H1 (cell line): ENCODE measurements around the gene SLC26A1. TPM values are rescaled to one million over a fixed set of nuclear protein-coding genes. Genes with fewer than 3 reads are reported as not detected.

Experiments used
- CTCF ChIA-PET: fragments of 300-600 bp; sonication (Branson Sonifier 250); formaldehyde crosslinking; loops from one replicate; lab custom pipeline; 2021; ENCODE audit not compliant: partially characterized antibody; lab: Charles Lee
- POLR2A ChIA-PET: fragments of 300-600 bp; sonication (Branson Sonifier 250); formaldehyde crosslinking; loops from one replicate; lab custom pipeline; 2021; ENCODE audit warnings: inconsistent platforms; ENCODE audit not compliant: partially characterized antibody; lab: Charles Lee
- DNase-seq, 2 experiments: peaks; one replicate each; pipeline versions ENCODE4 v3.0.0 to v3.0.0-alpha.2; 2010 to 2022; ENCODE audit warnings: low spot score in 2 of 2, low read depth in 1 of 2, mixed read lengths in 1 of 2
- FAIRE-seq: peaks from 2 replicates; lab custom pipeline; 2011; peaks lifted over from hg19 to GRCh38; lab: Jason Lieb, UNC
- H2AFZ ChIP-seq: 2 replicates; pipeline ENCODE4 v1.8.1; 2012; ENCODE audit warnings: low read length, inconsistent platforms
- H2AK5ac ChIP-seq: 2 replicates; pipeline ENCODE4 v1.6.1; 2013; ENCODE audit warnings: low read depth, low read length
- H2BK120ac ChIP-seq: replicated peaks from 2 replicates; pipeline ENCODE3; 2013; ENCODE audit warnings: low read depth, low read length, inconsistent platforms
- H2BK12ac ChIP-seq: 2 replicates; pipeline ENCODE4 v1.6.1; 2013; ENCODE audit warnings: low read depth, low read length
- H2BK15ac ChIP-seq: 2 replicates; pipeline ENCODE4 v1.6.1; 2013; ENCODE audit warnings: low read length
- H2BK20ac ChIP-seq: 2 replicates; pipeline ENCODE4 v1.6.1; 2013; ENCODE audit warnings: low read length
- H2BK5ac ChIP-seq: 2 replicates; pipeline ENCODE4 v1.6.1; 2013; ENCODE audit warnings: low read depth, low read length
- H3K14ac ChIP-seq: 2 replicates; pipeline ENCODE4 v1.6.1; 2013; ENCODE audit warnings: inconsistent platforms; ENCODE audit not compliant: insufficient read length
- H3K18ac ChIP-seq: 2 replicates; pipeline ENCODE4 v1.6.1; 2013; ENCODE audit warnings: low read length; ENCODE audit errors: extremely low read depth
- H3K23ac ChIP-seq: 2 replicates; pipeline ENCODE4 v1.6.1; 2013; ENCODE audit warnings: inconsistent platforms; ENCODE audit not compliant: insufficient read length
- H3K23me2 ChIP-seq: 2 replicates; pipeline ENCODE4 v1.6.1; 2013; ENCODE audit warnings: low read depth, low read length
- H3K27ac ChIP-seq: 2 replicates; pipeline ENCODE4 v1.6.1; 2011; ENCODE audit warnings: low read depth, low read length, inconsistent platforms
- H3K27me3 ChIP-seq, 4 experiments: replicated peaks in 1 of 4; 1 replicate in 1 of 4; 2 replicates in 3 of 4; pipeline versions ENCODE4 v1.6.1 to v1.8.1; 2011 to 2013; ENCODE audit warnings: low read length in 3 of 4, mild to moderate bottlenecking in 3 of 4, inconsistent platforms in 2 of 4, mixed read lengths in 2 of 4, moderate library complexity in 1 of 4; ENCODE audit not compliant: control insufficient read depth in 3 of 4, insufficient read depth in 3 of 4; ENCODE audit errors: extremely low read depth in 1 of 4
- H3K36me3 ChIP-seq, 4 experiments: 2 replicates each; pipeline versions ENCODE4 v1.6.1 to v1.8.1; 2011 to 2013; ENCODE audit warnings: mild to moderate bottlenecking in 4 of 4, low read length in 3 of 4, moderate library complexity in 2 of 4, control low read depth in 1 of 4, inconsistent platforms in 1 of 4; ENCODE audit not compliant: insufficient read depth in 4 of 4, control insufficient read depth in 2 of 4
- H3K4ac ChIP-seq: replicated peaks from 2 replicates; pipeline ENCODE3; 2013; ENCODE audit warnings: low read length, low read depth, mixed read lengths, inconsistent platforms; ENCODE audit not compliant: insufficient read length
- H3K4me1 ChIP-seq, 4 experiments: replicated peaks in 1 of 4; 1 replicate in 1 of 4; 2 replicates in 3 of 4; pipeline versions ENCODE4 v1.6.1 to v1.8.1; 2011 to 2013; ENCODE audit warnings: low read length in 3 of 4, inconsistent platforms in 2 of 4, mixed read lengths in 1 of 4; ENCODE audit not compliant: insufficient read depth in 4 of 4, control insufficient read depth in 3 of 4
- H3K4me2 ChIP-seq, 2 experiments: 2 replicates each; pipeline versions ENCODE4 v1.6.1 to v1.8.1; 2011 to 2013; ENCODE audit warnings: low read depth in 2 of 2, low read length in 2 of 2, control low read depth in 1 of 2, inconsistent platforms in 1 of 2, mild to moderate bottlenecking in 1 of 2; ENCODE audit not compliant: insufficient read depth in 1 of 2
- H3K4me3 ChIP-seq, 4 experiments: fragments of 200-600, 300-600 bp in 1 of 4; sonication (generic), shearing (Covaris generic), sonication (Bioruptor Twin) in 1 of 4; 2 replicates each; pipeline versions ENCODE4 v1.5.1 to v1.8.1; 2011 to 2016; ENCODE audit warnings: low read length in 4 of 4, low read depth in 3 of 4, control low read depth in 2 of 4, inconsistent platforms in 2 of 4, mild to moderate bottlenecking in 2 of 4, mixed read lengths in 1 of 4, moderate library complexity in 1 of 4; ENCODE audit not compliant: insufficient read depth in 2 of 4; ENCODE audit errors: extremely low read depth in 1 of 4
- H3K56ac ChIP-seq: replicated peaks from 2 replicates; pipeline ENCODE3; 2013; ENCODE audit warnings: low read depth, mild to moderate bottlenecking, mixed read lengths, low read length, inconsistent platforms; ENCODE audit not compliant: insufficient read length
- H3K79me1 ChIP-seq: 2 replicates; pipeline ENCODE4 v1.6.1; 2013; ENCODE audit warnings: low read depth, low read length, control low read depth
- H3K79me2 ChIP-seq, 2 experiments: 2 replicates each; pipeline versions ENCODE4 v1.6.1 to v1.8.1; 2012 to 2013; ENCODE audit warnings: low read length in 2 of 2, mild to moderate bottlenecking in 2 of 2, inconsistent platforms in 1 of 2; ENCODE audit not compliant: insufficient read depth in 2 of 2, control insufficient read depth in 1 of 2
- H3K9ac ChIP-seq, 4 experiments: replicated peaks in 1 of 4; 1 replicate in 1 of 4; 2 replicates in 3 of 4; pipeline versions ENCODE4 v1.6.1 to v1.8.1; 2011 to 2013; ENCODE audit warnings: low read depth in 3 of 4, low read length in 3 of 4, control low read depth in 2 of 4, mild to moderate bottlenecking in 2 of 4, moderate library complexity in 2 of 4, inconsistent platforms in 1 of 4; ENCODE audit errors: extremely low read depth in 1 of 4
- H3K9me3 ChIP-seq, 2 experiments: 2 replicates each; pipeline versions ENCODE4 v1.6.1 to v1.8.1; 2012 to 2013; ENCODE audit warnings: mild to moderate bottlenecking in 2 of 2, moderate library complexity in 2 of 2, control low read depth in 1 of 2, inconsistent platforms in 1 of 2, low read depth in 1 of 2, low read length in 1 of 2, mixed read lengths in 1 of 2; ENCODE audit not compliant: insufficient read depth in 2 of 2
- H4K20me1 ChIP-seq, 2 experiments: replicated peaks in 1 of 2; 2 replicates each; pipeline versions ENCODE3 to v1.8.1; 2011 to 2013; ENCODE audit warnings: inconsistent platforms in 2 of 2, low read length in 2 of 2, mild to moderate bottlenecking in 1 of 2; ENCODE audit not compliant: insufficient read depth in 2 of 2, control insufficient read depth in 1 of 2
- H4K5ac ChIP-seq: 2 replicates; pipeline ENCODE4 v1.6.1; 2013; ENCODE audit warnings: low read length, low read depth, mixed read lengths, inconsistent platforms; ENCODE audit not compliant: insufficient read length
- H4K8ac ChIP-seq: 2 replicates; pipeline ENCODE4 v1.8.0; 2013; ENCODE audit warnings: mild to moderate bottlenecking, moderate library complexity, low read length, inconsistent platforms; ENCODE audit not compliant: insufficient read depth; ENCODE audit errors: extremely low read depth
- H4K91ac ChIP-seq: replicated peaks from 2 replicates; pipeline ENCODE3; 2013; ENCODE audit warnings: low read length, mixed read lengths, inconsistent platforms; ENCODE audit not compliant: insufficient read length
- EP300 ChIP-seq, 2 experiments: IDR thresholded peaks; 1 replicate in 1 of 2; 2 replicates in 1 of 2; pipeline ENCODE4 v1.6.1; 2011 to 2012; ENCODE audit warnings: low read depth in 2 of 2, low read length in 2 of 2, mild to moderate bottlenecking in 2 of 2, borderline replicate concordance in 1 of 2, inconsistent platforms in 1 of 2, moderate library complexity in 1 of 2
- HDAC6 ChIP-seq: IDR thresholded peaks from one replicate; pipeline ENCODE4 v1.7.1; 2012; ENCODE audit warnings: low read depth, mild to moderate bottlenecking, inconsistent platforms, low read length, moderate library complexity
- KDM4A ChIP-seq: IDR thresholded peaks from one replicate; pipeline ENCODE4 v1.7.1; 2012; ENCODE audit warnings: low read depth, mild to moderate bottlenecking, moderate library complexity, low read length, inconsistent platforms; ENCODE audit not compliant: severe bottlenecking
- KDM5A ChIP-seq: fragments of 200-600 bp; IDR thresholded peaks from 2 replicates; pipeline ENCODE4 v1.7.1; 2012; ENCODE audit warnings: mild to moderate bottlenecking, low read length, inconsistent platforms, mixed read lengths
- MAFK ChIP-seq: IDR thresholded peaks from 2 replicates; pipeline ENCODE4 v1.6.1; 2012; ENCODE audit warnings: low read depth, mild to moderate bottlenecking, improper control_type of control experiment, low read length
- RAD21 ChIP-seq, 2 experiments: IDR thresholded peaks in 1 of 2; conservative IDR thresholded peaks in 1 of 2; 2 replicates each; pipeline ENCODE4 v1.6.1; 2011; ENCODE audit warnings: low read depth in 2 of 2, low read length in 2 of 2, improper control_type of control experiment in 1 of 2, inconsistent platforms in 1 of 2, mild to moderate bottlenecking in 1 of 2, moderate library complexity in 1 of 2
- RBBP5 ChIP-seq: IDR thresholded peaks from 2 replicates; pipeline ENCODE4 v1.7.1; 2012; ENCODE audit warnings: low read depth, mild to moderate bottlenecking, inconsistent platforms, low read length, moderate library complexity, borderline replicate concordance
- RFX5 ChIP-seq: IDR thresholded peaks from 2 replicates; pipeline ENCODE4 v1.6.1; 2011; ENCODE audit warnings: low read depth, low read length, improper control_type of control experiment, borderline replicate concordance
- SIN3A ChIP-seq, 2 experiments: IDR thresholded peaks in 1 of 2; conservative IDR thresholded peaks in 1 of 2; 2 replicates each; pipeline ENCODE4 v1.6.1; 2011 to 2012; ENCODE audit warnings: low read length in 2 of 2, improper control_type of control experiment in 1 of 2, low read depth in 1 of 2, mild to moderate bottlenecking in 1 of 2
- SRF ChIP-seq: IDR thresholded peaks from 2 replicates; pipeline ENCODE4 v1.6.1; 2011; ENCODE audit warnings: mild to moderate bottlenecking, low read depth, low read length, moderate library complexity
- TAF7 ChIP-seq: optimal IDR thresholded peaks from 2 replicates; pipeline ENCODE3; 2011; ENCODE audit warnings: low read depth, mild to moderate bottlenecking, inconsistent platforms, low read length, moderate library complexity, borderline replicate concordance
- WGBS, 2 experiments: shearing (Covaris generic) in 1 of 2; methylation state at CpG; one replicate each; pipeline versions ENCODE4 v1.1.6 to v1.1.7; 2013 to 2015; ENCODE audit warnings: low lambda C conversion rate in 2 of 2, mixed read lengths in 2 of 2, inconsistent platforms in 1 of 2, low coverage in 1 of 2, missing lambda C conversion rate in 1 of 2; ENCODE audit not compliant: insufficient replicate concordance in 2 of 2, insufficient coverage in 1 of 2, insufficient read length in 1 of 2; ENCODE audit errors: extremely low coverage in 1 of 2, missing lambda C conversion rate in 1 of 2; 5-methylcytosine and 5-hydroxymethylcytosine counted together
- polyA plus RNA-seq, 7 experiments: library from polyadenylated mRNA; depleted of rRNA in 3 of 7; stranded (reverse) in 5 of 7; unstranded in 2 of 7; fragments of >200 nt in 5 of 7; fragments of 200-250 nt in 2 of 7; gene quantifications; 1 replicate in 5 of 7; 2 replicates in 1 of 7; 4 replicates in 1 of 7; pipeline versions ENCODE4 v1.2.1 to v1.2.3, GENCODE V29; 2011 to 2013; ENCODE audit warnings: missing spikeins in 2 of 7, mixed read lengths in 2 of 7
- total RNA-seq: library from RNA; stranded (reverse); fragmentation: NEBNext Ultra II Directional; extraction: Animal tissue kit (Norgen Biotek cat#: 25700); gene quantifications from 2 replicates; pipeline ENCODE4 v1.2.1, GENCODE V29; 2021

SLC26A1 gene
- total and polyA plus RNA-seq, 2 of the 8 experiments (the other 6 are each of a cell fraction or from before 2014, with no cell fraction given) = 0.11 TPM; not detected in 1

DNA sequence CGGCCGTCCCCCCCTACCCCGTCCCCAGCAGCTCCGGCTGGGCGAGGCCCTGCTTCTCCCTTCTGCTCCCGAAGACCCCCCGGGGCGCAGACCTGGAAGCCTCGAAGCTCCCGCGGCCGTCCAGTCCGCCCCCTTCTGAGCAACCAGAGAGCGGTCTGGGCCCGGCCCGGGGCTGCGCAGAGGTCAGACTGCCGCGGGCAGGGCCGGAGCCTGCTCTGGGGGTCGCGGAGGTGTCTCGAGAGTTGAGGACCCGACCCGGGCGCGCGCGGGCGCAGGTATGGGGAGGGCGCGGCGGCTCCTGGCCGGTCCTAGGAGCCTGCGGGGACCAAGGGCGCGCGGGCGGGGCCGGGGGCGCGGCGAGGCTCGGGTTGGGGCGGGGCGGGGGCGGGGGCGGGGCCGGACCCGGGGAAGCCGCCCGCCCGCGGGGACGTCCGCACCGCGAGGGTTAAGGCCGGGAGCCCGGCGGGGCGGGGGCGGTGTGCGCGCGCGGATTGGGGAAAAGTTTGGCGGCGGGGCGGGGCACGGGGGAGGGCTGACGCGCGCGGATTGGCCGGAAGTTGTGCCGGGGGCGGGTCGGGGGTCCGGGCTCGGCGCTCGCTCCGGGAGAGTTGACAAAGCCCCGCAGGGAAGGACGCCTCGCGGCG lies 17.9 kb upstream of the SLC26A1 start, which contains the start of gene FGFRL1:
FGFRL1 (plus strand) TSS at position 605 of the 644 bp plus-strand sequence. CDS start 860 bp downstream, outside the sequence.
- TF ChIP-seq RFX5 (no peak), HDAC6 (no peak), RBBP5 (no peak), SRF (no peak), KDM4A (no peak), SIN3A (conservative IDR thresholded peaks at IDR 0.05 in 1 of 2, IDR thresholded peaks at IDR 0.05 in 1 of 2; ENCODE audit: low read depth in 1 of 2, low read length in 2 of 2) (no peak), MAFK (no peak), RAD21 (IDR thresholded peaks at IDR 0.05 in 1 of 2, conservative IDR thresholded peaks at IDR 0.05 in 1 of 2; ENCODE audit: low read depth in 2 of 2, low read length in 2 of 2) (no peak), KDM5A (no peak), EP300 (IDR thresholded peaks at IDR 0.05; ENCODE audit: borderline replicate concordance in 1 of 2, low read depth in 2 of 2, low read length in 2 of 2) (no peak), TAF7 (no peak)

More for the DNA sequence above, 17.9 kb upstream of the SLC26A1 start, which contains the start of gene FGFRL1:
- 5% methylated on average over 11 of the region's 89 CpGs; no CpG with 5 or more reads in 1 of the 2 experiments for WGBS, 2 experiments
- FAIRE-seq (no peak), DNase-seq (peak in 1 of 2 experiments; percentile 91)
- Histone ChIP-seq H3K23me2 (peaks cover 18% of the 10 kb centered on the region; the same call in 1 of the 2 replicates), H2BK12ac (no peak within 1 kb of the TSS), H3K14ac (no peak within 1 kb of the TSS), H2BK120ac (no peak within 1 kb of the TSS), H3K36me3 (no peaks in the 10 kb centered on the region), H3K4me3 (peak within 1 kb of the TSS; percentile 35 to 72 (median 36); a peak in 6 of 8 replicates), H3K27ac (no peak within 1 kb of the TSS), H3K18ac (no peak within 1 kb of the TSS), H4K91ac (no peak within 1 kb of the TSS), H2BK15ac (no peak within 1 kb of the TSS), H3K9me3 (no peaks in the 10 kb centered on the region), H4K20me1 (peaks cover 3 to 20% of the 10 kb centered on the region in 2 experiments), H2AK5ac (no peak within 1 kb of the TSS), H3K79me2 (no peaks in the 10 kb centered on the region), H3K9ac (peak within 1 kb of the TSS in 1 of 4 experiments; percentile 44; a peak in 1 of 7 replicates), H3K79me1 (no peaks in the 10 kb centered on the region), H4K8ac (0 out of 2 replicates have a peak within 1 kb of the TSS, but pooled peaks have one; percentile 71), H2AFZ (no peak within 1 kb of the TSS), H3K4me1 (peaks cover 0 to 14% (median 10%) of the 10 kb centered on the region in 4 experiments; a peak in 6 of 7 replicates), H3K4ac (no peak within 1 kb of the TSS), H4K5ac (no peak within 1 kb of the TSS), H3K23ac (no peak within 1 kb of the TSS), H3K4me2 (peak within 1 kb of the TSS; percentile 81 to 94), H2BK5ac (no peak within 1 kb of the TSS), H3K27me3 (peaks cover 22 to 52% (median 46%) of the 10 kb centered on the region in 4 experiments), H3K56ac (no peak within 1 kb of the TSS), H2BK20ac (no peak within 1 kb of the TSS)
- POLR2A ChIA-PET = no interaction called here
- CTCF ChIA-PET = interaction anchor here (0.7 to 0.9 kb wide), 2 partner anchors 32 to 40 kb away, joined by 3 read pairs; no protein-coding TSS in a partner anchor
